OCI-LY1 (cell line): ENCODE data around the gene GJB4.

Source experiments
- H2AFZ ChIP-seq: fragments of 200-600 bp; sonication (generic), shearing (Covaris generic); 2 replicates; pipeline ENCODE4 v1.6.0; 2014; ENCODE audit warnings: antibody characterized with exemption, mild to moderate bottlenecking, low read length
- H3F3A ChIP-seq: fragments of 200-600 bp; sonication (generic), shearing (Covaris generic); 2 replicates; pipeline ENCODE4 v1.6.0; 2014; ENCODE audit warnings: mild to moderate bottlenecking, antibody characterized with exemption, low read length, moderate library complexity; ENCODE audit not compliant: insufficient read depth
- H3K27ac ChIP-seq: fragments of 200-600 bp; sonication (generic); 2 replicates; pipeline ENCODE4 v1.5.1; 2014; ENCODE audit warnings: low read length, mixed run types, mild to moderate bottlenecking, low read depth; ENCODE audit not compliant: poor library complexity, severe bottlenecking
- H3K27me3 ChIP-seq: fragments of 200-600 bp; sonication (generic); 2 replicates; pipeline ENCODE4 v1.6.0; 2014; ENCODE audit warnings: antibody characterized with exemption, mild to moderate bottlenecking, low read length, moderate library complexity; ENCODE audit not compliant: insufficient read depth
- H3K36me3 ChIP-seq: fragments of 200-600 bp; sonication (generic); 2 replicates; pipeline ENCODE4 v1.6.1; 2014; ENCODE audit warnings: mild to moderate bottlenecking, antibody characterized with exemption, low read length, moderate library complexity, mixed read lengths; ENCODE audit not compliant: insufficient read depth
- H3K4me1 ChIP-seq: fragments of 200-600 bp; sonication (generic); 2 replicates; pipeline ENCODE4 v1.5.1; 2014; ENCODE audit warnings: mild to moderate bottlenecking, low read length, moderate library complexity; ENCODE audit not compliant: insufficient read depth, severe bottlenecking
- H3K4me2 ChIP-seq: fragments of 200-600 bp; sonication (generic), shearing (Covaris generic); 2 replicates; pipeline ENCODE4 v1.6.1; 2014; ENCODE audit warnings: low read length
- H3K4me3 ChIP-seq: fragments of 200-600 bp; sonication (generic); 2 replicates; pipeline ENCODE4 v1.5.1; 2014; ENCODE audit warnings: low read length, low read depth, mild to moderate bottlenecking, mixed read lengths; ENCODE audit not compliant: poor library complexity, severe bottlenecking
- H3K79me2 ChIP-seq: fragments of 200-600 bp; shearing (Covaris generic); 2 replicates; pipeline ENCODE4 v1.6.1; 2016; ENCODE audit warnings: mixed run types, low read length, mixed read lengths; ENCODE audit not compliant: insufficient read depth
- H3K9ac ChIP-seq: fragments of 200-600 bp; sonication (generic), shearing (Covaris generic); 2 replicates; pipeline ENCODE4 v1.6.1; 2014; ENCODE audit warnings: mild to moderate bottlenecking, low read length, mixed read lengths
- H3K9me2 ChIP-seq: fragments of 200-600 bp; sonication (generic), shearing (Covaris generic); 2 replicates; pipeline ENCODE4 v1.6.1; 2014; ENCODE audit warnings: low read depth, mild to moderate bottlenecking, low read length, mixed read lengths
- H3K9me3 ChIP-seq: fragments of 200-600 bp; shearing (Covaris generic); 2 replicates; pipeline ENCODE4 v1.6.1; 2014; ENCODE audit warnings: low read length, mixed read lengths
- H4K20me1 ChIP-seq: fragments of 200-600 bp; sonication (generic), shearing (Covaris generic); 2 replicates; pipeline ENCODE4 v1.6.0; 2016; ENCODE audit warnings: mild to moderate bottlenecking, low read length; ENCODE audit not compliant: insufficient read depth
- EZH2 ChIP-seq: fragments of 200-600 bp; sonication (generic), shearing (Covaris generic); IDR thresholded peaks from 2 replicates; pipeline ENCODE4 v1.8.0; 2017; ENCODE audit warnings: borderline replicate concordance, mixed run types, mild to moderate bottlenecking, antibody characterized with exemption, low read length, moderate library complexity, mixed read lengths
- TF ChIP-seq, protein P1 (sequence below): fragments of 200-600 bp; sonication (generic), shearing (Covaris generic); IDR thresholded peaks from 2 replicates; pipeline ENCODE4 v1.5.1; 2017; ENCODE audit warnings: mild to moderate bottlenecking, antibody characterized with exemption, low read length, moderate library complexity, mixed read lengths

Gene GJB4

DNA sequence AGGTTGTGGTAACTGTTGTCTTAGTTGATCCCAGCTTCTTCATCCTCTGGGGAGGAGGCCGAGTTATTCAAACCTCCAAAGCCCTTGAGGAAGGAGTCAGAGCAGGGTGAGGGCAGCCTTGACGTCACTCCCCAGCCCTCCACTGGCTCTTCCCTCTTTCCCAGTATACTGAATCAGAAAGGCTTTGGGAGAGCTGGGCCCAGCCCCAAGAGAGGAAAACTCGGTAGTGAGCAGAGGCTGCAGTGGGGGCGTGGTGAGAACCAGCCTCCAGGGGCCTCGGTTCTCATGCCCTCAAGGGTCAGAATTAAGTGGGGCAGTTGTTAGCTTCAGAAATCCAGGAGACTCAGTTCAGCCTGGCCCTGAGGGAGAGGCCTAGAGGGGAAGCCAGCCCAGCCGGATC, 31.4 kb downstream of the GJB4 start:
- Histone ChIP-seq H4K20me1 (no peaks in the 10 kb centered on the region), H3K27ac (no peak overlapping the region), H3K9me3 (no peaks in the 10 kb centered on the region), H3K4me1 (no peaks in the 10 kb centered on the region), H3F3A (no peaks in the 10 kb centered on the region), H3K79me2 (no peaks in the 10 kb centered on the region), H2AFZ (no peak overlapping the region), H3K4me2 (no peak overlapping the region), H3K9me2 (no peaks in the 10 kb centered on the region), H3K4me3 (no peak overlapping the region), H3K27me3 (peaks cover 14% of the 10 kb centered on the region), H3K36me3 (no peaks in the 10 kb centered on the region), H3K9ac (no peak overlapping the region)
- no peak for TF ChIP-seq EZH2
- TF ChIP-seq, protein P1, sequence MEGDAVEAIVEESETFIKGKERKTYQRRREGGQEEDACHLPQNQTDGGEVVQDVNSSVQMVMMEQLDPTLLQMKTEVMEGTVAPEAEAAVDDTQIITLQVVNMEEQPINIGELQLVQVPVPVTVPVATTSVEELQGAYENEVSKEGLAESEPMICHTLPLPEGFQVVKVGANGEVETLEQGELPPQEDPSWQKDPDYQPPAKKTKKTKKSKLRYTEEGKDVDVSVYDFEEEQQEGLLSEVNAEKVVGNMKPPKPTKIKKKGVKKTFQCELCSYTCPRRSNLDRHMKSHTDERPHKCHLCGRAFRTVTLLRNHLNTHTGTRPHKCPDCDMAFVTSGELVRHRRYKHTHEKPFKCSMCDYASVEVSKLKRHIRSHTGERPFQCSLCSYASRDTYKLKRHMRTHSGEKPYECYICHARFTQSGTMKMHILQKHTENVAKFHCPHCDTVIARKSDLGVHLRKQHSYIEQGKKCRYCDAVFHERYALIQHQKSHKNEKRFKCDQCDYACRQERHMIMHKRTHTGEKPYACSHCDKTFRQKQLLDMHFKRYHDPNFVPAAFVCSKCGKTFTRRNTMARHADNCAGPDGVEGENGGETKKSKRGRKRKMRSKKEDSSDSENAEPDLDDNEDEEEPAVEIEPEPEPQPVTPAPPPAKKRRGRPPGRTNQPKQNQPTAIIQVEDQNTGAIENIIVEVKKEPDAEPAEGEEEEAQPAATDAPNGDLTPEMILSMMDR: no peak

DNA sequence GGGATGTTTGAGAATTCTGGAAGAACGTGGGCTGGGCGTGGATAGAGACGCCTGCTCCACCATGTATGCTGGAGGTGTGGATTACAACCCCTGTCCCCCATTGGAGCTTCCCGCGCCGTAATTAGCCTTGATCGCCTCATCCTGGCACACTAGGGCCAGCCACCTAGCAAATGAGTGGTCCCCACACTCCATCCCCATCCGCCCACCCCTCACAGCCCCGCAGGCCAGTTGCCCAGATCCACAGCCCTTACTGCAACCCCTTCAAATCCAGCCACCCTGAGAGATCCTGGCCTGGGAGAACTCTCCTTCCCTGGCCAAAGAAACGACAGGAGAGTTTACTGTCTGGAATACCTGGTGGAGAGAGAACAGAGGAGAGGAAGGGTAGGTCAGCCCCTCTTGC, 32.9 kb downstream of the GJB4 start:
- no peak overlapping the region for H3K4me2 ChIP-seq
- no peaks in the 10 kb centered on the region for H3K9me3 ChIP-seq
- no peak overlapping the region for H3K9ac ChIP-seq
- no peaks in the 10 kb centered on the region for H3K36me3 ChIP-seq
- no peaks in the 10 kb centered on the region for H3K79me2 ChIP-seq
- H4K20me1 ChIP-seq: no peaks in the 10 kb centered on the region
- H3F3A ChIP-seq: no peaks in the 10 kb centered on the region
- H3K27ac ChIP-seq: no peak overlapping the region
- no peak overlapping the region for H3K4me3 ChIP-seq
- H2AFZ ChIP-seq: no peak overlapping the region
- no peaks in the 10 kb centered on the region for H3K9me2 ChIP-seq
- H3K27me3 ChIP-seq: peaks cover 16% of the 10 kb centered on the region
- no peaks in the 10 kb centered on the region for H3K4me1 ChIP-seq
- TF ChIP-seq EZH2: no peak
- TF ChIP-seq, protein P1: no peak

DNA sequence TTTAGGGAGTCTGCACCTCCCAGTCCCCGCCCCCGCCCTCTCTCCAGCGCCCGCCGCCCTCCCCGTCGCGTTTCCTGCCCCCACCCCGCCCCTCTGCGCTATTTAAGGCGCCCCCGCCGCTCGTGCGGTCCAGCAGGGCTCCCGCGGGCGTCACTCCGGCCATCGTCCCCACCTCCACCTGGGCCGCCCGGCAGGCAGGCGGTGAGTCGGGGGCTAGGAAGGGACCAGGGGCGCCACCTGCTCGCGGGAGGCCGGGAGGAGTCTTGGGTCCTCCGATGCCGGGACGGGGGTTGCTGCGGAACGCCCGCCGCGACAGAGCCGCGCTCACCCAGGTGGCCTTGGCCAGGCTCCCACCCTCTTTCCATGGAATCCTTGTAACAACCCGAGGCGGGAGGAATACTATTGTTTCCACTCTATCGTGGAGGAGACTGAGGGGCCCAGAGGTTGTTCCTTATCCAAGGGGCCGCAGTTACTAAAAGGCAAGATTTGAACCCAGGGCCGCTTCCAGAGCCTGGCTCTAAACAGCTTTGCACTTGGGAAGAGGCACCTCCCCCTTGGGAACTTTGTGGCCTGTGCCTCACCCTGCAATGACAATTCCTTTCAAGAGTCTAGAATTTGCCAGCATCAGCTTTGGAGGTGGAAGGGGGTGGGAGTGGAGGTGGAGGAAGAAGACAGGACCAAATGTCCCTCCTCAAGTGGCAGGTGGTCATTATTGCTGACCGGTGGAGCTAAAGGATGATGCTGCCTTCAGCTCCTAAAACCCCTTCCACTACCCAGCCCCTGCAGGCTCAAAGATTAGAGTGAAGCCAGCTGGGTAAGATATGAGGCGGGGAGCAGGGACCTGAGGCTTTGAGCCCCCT, 33.6 kb downstream of the GJB4 start, which contains the start of gene GJA4:
TSS of gene GJA4 (plus strand) at position 132 of the 860 bp plus-strand sequence. CDS start 1,215 bp downstream, outside the sequence.
- no peak within 1 kb of the TSS for H3K27ac ChIP-seq
- TF ChIP-seq, protein P1: no peak
- no peak for TF ChIP-seq EZH2
- H3K36me3 ChIP-seq: no peaks in the 10 kb centered on the region
- H4K20me1 ChIP-seq: no peaks in the 10 kb centered on the region
- H3K9ac ChIP-seq: no peak within 1 kb of the TSS
- H3K4me2 ChIP-seq: no peak within 1 kb of the TSS
- no peaks in the 10 kb centered on the region for H3F3A ChIP-seq
- H3K4me1 ChIP-seq: no peaks in the 10 kb centered on the region
- H3K79me2 ChIP-seq: no peaks in the 10 kb centered on the region
- H3K9me3 ChIP-seq: no peaks in the 10 kb centered on the region
- H3K4me3 ChIP-seq: no peak within 1 kb of the TSS
- H3K9me2 ChIP-seq: no peaks in the 10 kb centered on the region
- H2AFZ ChIP-seq: no peak within 1 kb of the TSS
- peaks cover 16% of the 10 kb centered on the region for H3K27me3 ChIP-seq
